Hepatocyte (in vitro differentiated cells): Measurements from ENCODE around the gene HEATR5A.

Experiments
- CTCF ChIP-seq: fragments of 200-600 bp; sonication (generic); IDR thresholded peaks from 2 replicates; pipeline ENCODE4 v1.5.1; 2016; ENCODE audit warnings: antibody characterized with exemption, mild to moderate bottlenecking; ENCODE audit not compliant: poor library complexity
- EZH2 ChIP-seq: fragments of 200-600 bp; sonication (generic); IDR thresholded peaks from 2 replicates; pipeline ENCODE4 v1.6.1; 2016; ENCODE audit warnings: antibody characterized with exemption, mild to moderate bottlenecking, borderline replicate concordance

GRCh38 chr14:31263485-31264133 lies 156.7 kb downstream of the HEATR5A start:
- no peak for TF ChIP-seq CTCF
- TF ChIP-seq EZH2: no peak
